SH-SY5Y (cell line): ENCODE measurements around the gene MTR.

ENCODE experiments used
- GATA2 ChIP-seq: IDR thresholded peaks from 2 replicates; pipeline ENCODE4 v1.6.1; 2011; ENCODE audit warnings: mild to moderate bottlenecking, low read depth, low read length
- GATA3 ChIP-seq: IDR thresholded peaks from 2 replicates; pipeline ENCODE4 v1.6.1; 2011; ENCODE audit warnings: low read depth, mild to moderate bottlenecking, low read length, moderate library complexity

GRCh38 chr1:236930503-236930902 is 135.4 kb downstream of the MTR start:
- TF ChIP-seq GATA2, result no peak
- TF ChIP-seq GATA3, result no peak
